K562 (cell line): ENCODE results near the gene SLC16A1. TPM values are rescaled to one million over a fixed set of nuclear protein-coding genes. Genes with fewer than 3 reads are reported as not detected.

Source experiments
- ATAC-seq: fragments of 200-7000 bp; cut with Tn5 transposase; 3 replicates; pipeline ENCODE4 v1.9.1; 2020; ENCODE audit warnings: moderate library complexity
- BruUV-seq: library from RNA; stranded (reverse); fragments of 400-500 nt; replicated peaks from 2 replicates; lab custom pipeline; 2021; lab: Mats Ljungman, UMichigan
- CTCF ChIA-PET: fragments of 300-600 bp; formaldehyde crosslinking; extraction: SDS; loops from one replicate; lab custom pipeline; 2021; ENCODE audit warnings: low intra/inter-chr PET ratio; lab: Yijun Ruan, JAX
- POLR2A ChIA-PET: fragments of 300-600, 350-650 bp; sonication (Branson Sonifier 250); formaldehyde crosslinking; extraction: SDS; loops from one replicate; lab custom pipeline; 2021; ENCODE audit warnings: antibody characterized with exemption, inconsistent platforms; lab: Yijun Ruan, JAX
- DNase-seq, 4 experiments: peaks; one replicate each; pipeline versions ENCODE4 v3.0.0 to v3.0.0-alpha.2; 2011 to 2018; ENCODE audit warnings: low spot score in 3 of 4, mixed read lengths in 3 of 4; ENCODE audit errors: extremely low read depth in 1 of 4
- FAIRE-seq: peaks from 2 replicates; lab custom pipeline; 2011; peaks lifted over from hg19 to GRCh38; lab: Jason Lieb, UNC
- H2AFZ ChIP-seq: 2 replicates; pipeline ENCODE4 v1.6.0; 2011; ENCODE audit warnings: low read depth, low read length, control low read depth, inconsistent platforms
- H3K27ac ChIP-seq: fragments of 200-600 bp; 3 replicates; pipeline ENCODE4 v1.8.0; 2011; ENCODE audit warnings: low read depth, mild to moderate bottlenecking, control low read depth, inconsistent platforms, low read length, moderate library complexity, mixed read lengths; ENCODE audit errors: extremely low read depth
- H3K27me3 ChIP-seq, 2 experiments: fragments of 300-600 bp in 1 of 2; 2 replicates in 1 of 2; 3 replicates in 1 of 2; pipeline versions ENCODE4 v1.6.0 to v1.8.0; 2011; ENCODE audit warnings: inconsistent platforms in 2 of 2, low read length in 2 of 2, mild to moderate bottlenecking in 1 of 2, mixed read lengths in 1 of 2, moderate library complexity in 1 of 2; ENCODE audit not compliant: control insufficient read depth in 2 of 2, insufficient read depth in 2 of 2
- H3K36me3 ChIP-seq: fragments of 300-600 bp; 3 replicates; pipeline ENCODE4 v1.8.0; 2011; ENCODE audit warnings: mild to moderate bottlenecking, low read length, inconsistent platforms; ENCODE audit not compliant: control insufficient read depth, insufficient read depth
- H3K4me1 ChIP-seq, 2 experiments: fragments of 200-600 bp in 1 of 2; replicated peaks in 1 of 2; 2 replicates in 1 of 2; 3 replicates in 1 of 2; pipeline versions ENCODE4 v1.5.1 to v1.8.0; 2011; ENCODE audit warnings: inconsistent platforms in 2 of 2, low read length in 2 of 2, mild to moderate bottlenecking in 1 of 2, mixed read lengths in 1 of 2, moderate library complexity in 1 of 2; ENCODE audit not compliant: control insufficient read depth in 2 of 2, insufficient read depth in 2 of 2
- H3K4me2 ChIP-seq: 2 replicates; pipeline ENCODE4 v1.6.1; 2011; ENCODE audit warnings: low read length, control low read depth, inconsistent platforms, mixed read lengths; ENCODE audit not compliant: insufficient read depth
- H3K4me3 ChIP-seq: fragments of 200-600 bp; sonication (generic), shearing (Covaris generic); 2 replicates; pipeline ENCODE4 v1.5.1; 2016; ENCODE audit warnings: control low read depth, inconsistent platforms
- H3K79me2 ChIP-seq: fragments of 200-600 bp; 3 replicates; pipeline ENCODE4 v1.8.0; 2011; ENCODE audit warnings: low read length, inconsistent platforms; ENCODE audit not compliant: control insufficient read depth, insufficient read depth
- H3K9ac ChIP-seq, 2 experiments: 2 replicates each; pipeline versions ENCODE4 v1.6.0 to v1.6.1; 2011; ENCODE audit warnings: low read depth in 2 of 2, low read length in 2 of 2, control low read depth in 1 of 2, inconsistent platforms in 1 of 2, mild to moderate bottlenecking in 1 of 2, mixed read lengths in 1 of 2; ENCODE audit not compliant: insufficient read depth in 1 of 2
- H3K9me1 ChIP-seq: one replicate; pipeline ENCODE4 v1.6.0; 2011; ENCODE audit warnings: inconsistent platforms, mild to moderate bottlenecking, low read length, moderate library complexity; ENCODE audit not compliant: control insufficient read depth, insufficient read depth
- H3K9me3 ChIP-seq: replicated peaks from 2 replicates; pipeline ENCODE4 v1.5.1; 2011; ENCODE audit warnings: low read depth, low read length, inconsistent platforms; ENCODE audit not compliant: control insufficient read depth, insufficient read depth
- H4K20me1 ChIP-seq: replicated peaks from 2 replicates; pipeline ENCODE4 v1.6.1; 2011; ENCODE audit warnings: low read length, inconsistent platforms, mixed read lengths; ENCODE audit not compliant: control insufficient read depth, insufficient read depth
- ADNP ChIP-seq: fragments of 200-800 bp; sonication (Bioruptor generic); IDR thresholded peaks from 2 replicates; pipeline ENCODE4 v1.6.1; 2016; ENCODE audit warnings: missing genetic modification characterization, missing compliant biosample characterization
- CBFA2T3 ChIP-seq: fragments of 450-650 bp; IDR thresholded peaks from 2 replicates; pipeline ENCODE4 v1.6.1; 2017
- CBX3 ChIP-seq, 2 experiments: IDR thresholded peaks; 1 replicate in 1 of 2; 2 replicates in 1 of 2; pipeline ENCODE4 v1.6.1; 2012; ENCODE audit warnings: inconsistent platforms in 2 of 2, low read length in 2 of 2, borderline replicate concordance in 1 of 2, control low read depth in 1 of 2
- CEBPG ChIP-seq, 3 experiments: fragments of 200-800 bp in 1 of 3; sonication (Bioruptor generic) in 1 of 3; sonication (generic) in 1 of 3; formaldehyde crosslinking in 1 of 3; IDR thresholded peaks in 2 of 3; conservative IDR thresholded peaks in 1 of 3; 2 replicates each; pipeline versions ENCODE4 v1.6.1 to v1.8.0; 2016 to 2022; ENCODE audit warnings: missing compliant biosample characterization in 2 of 3, missing genetic modification characterization in 2 of 3, mild to moderate bottlenecking in 1 of 3, missing genetic modification reagents in 1 of 3
- CREBBP ChIP-seq: IDR thresholded peaks from one replicate; pipeline ENCODE4 v1.6.1; 2012; ENCODE audit warnings: low read depth, mild to moderate bottlenecking, control low read depth, inconsistent platforms, low read length
- GATA2 ChIP-seq: sonication (generic); formaldehyde crosslinking; IDR thresholded peaks from 2 replicates; pipeline ENCODE4 v1.4.0; 2020; ENCODE audit warnings: mild to moderate bottlenecking, missing genetic modification reagents
- HDAC6 ChIP-seq: IDR thresholded peaks from 2 replicates; pipeline ENCODE4 v1.6.1; 2012; ENCODE audit warnings: low read depth, mild to moderate bottlenecking, control low read depth, inconsistent platforms, low read length, moderate library complexity
- HNRNPH1 ChIP-seq: fragments of 200-400 bp; formaldehyde crosslinking; optimal IDR thresholded peaks from 2 replicates; pipeline ENCODE3; 2017; ENCODE audit warnings: low read depth, mild to moderate bottlenecking, low read length, moderate library complexity
- IFI16 ChIP-seq: fragments of 250-450 bp; sonication (Bioruptor Pico); IDR thresholded peaks from 2 replicates; pipeline ENCODE4 v2.1.2; 2022; ENCODE audit warnings: mild to moderate bottlenecking, inconsistent platforms
- KDM1A ChIP-seq, 2 experiments: fragments of 450-650 bp; IDR thresholded peaks; 2 replicates each; pipeline ENCODE4 v1.6.1; 2016; ENCODE audit warnings: mild to moderate bottlenecking in 2 of 2
- KDM4B ChIP-seq, 2 experiments: fragments of 450-650 bp in 1 of 2; sonication (generic) in 1 of 2; IDR thresholded peaks; 2 replicates each; pipeline ENCODE4 v1.6.1; 2016 to 2017; ENCODE audit warnings: borderline replicate concordance in 2 of 2, antibody characterized with exemption in 1 of 2, low read depth in 1 of 2, mild to moderate bottlenecking in 1 of 2
- NFE2 ChIP-seq: IDR thresholded peaks from 2 replicates; pipeline ENCODE4 v1.6.1; 2014; ENCODE audit warnings: antibody characterized with exemption, low read depth
- RB1 ChIP-seq: fragments of 450-650 bp; IDR thresholded peaks from 2 replicates; pipeline ENCODE4 v1.6.1; 2017; ENCODE audit warnings: low read depth, mild to moderate bottlenecking
- RCOR1 ChIP-seq, 2 experiments: IDR thresholded peaks; 2 replicates each; pipeline ENCODE4 v1.6.1; 2012; ENCODE audit warnings: low read depth in 2 of 2, low read length in 2 of 2, borderline replicate concordance in 1 of 2, improper control_type of control experiment in 1 of 2
- SOX6 ChIP-seq: fragments of 450-650 bp; IDR thresholded peaks from 2 replicates; pipeline ENCODE4 v1.6.1; 2014; ENCODE audit warnings: mild to moderate bottlenecking
- TARDBP ChIP-seq: fragments of 450-650 bp; IDR thresholded peaks from 2 replicates; pipeline ENCODE4 v1.6.1; 2016
- TRIM24 ChIP-seq, 2 experiments: fragments of 450-650 bp; IDR thresholded peaks; 2 replicates each; pipeline ENCODE4 v1.6.1; 2016
- ZNF165 ChIP-seq: fragments of 250-450 bp; sonication (Bioruptor Pico); IDR thresholded peaks from 2 replicates; pipeline ENCODE4 v1.4.0; 2020; ENCODE audit warnings: borderline replicate concordance
- ZNF316 ChIP-seq: fragments of 450-650 bp; IDR thresholded peaks from 2 replicates; pipeline ENCODE4 v1.6.1; 2016
- WGBS: fragments of 100-300 bp; shearing (Covaris generic); methylation state at CpG from one replicate; pipeline ENCODE4 v1.1.6; 2016; ENCODE audit warnings: low coverage, mixed read lengths; ENCODE audit not compliant: insufficient coverage; ENCODE audit errors: missing lambda C conversion rate; 5-methylcytosine and 5-hydroxymethylcytosine counted together
- in situ Hi-C: fragments of 300-500 bp; cut with MboI; formaldehyde crosslinking; loops from 4 replicates; pipeline ENCODE4 v1.15.0; 2018; ENCODE audit warnings: inconsistent platforms, mixed read lengths
- intact Hi-C: fragments of 100-400 bp; cut with micrococcal nuclease; formaldehyde crosslinking; loops from 2 replicates; pipeline ENCODE4 v1.14.2; 2022
- polyA plus RNA-seq, 8 experiments: library from polyadenylated mRNA; depleted of rRNA in 4 of 8; stranded (reverse) in 5 of 8; unstranded in 3 of 8; fragments of >200 nt; fragmentation: Nextera tagmentation in 2 of 8; fragmentation: Illumina TruSeq in 1 of 8; extraction: Ambion mirVana in 2 of 8; extraction: Trizol in 1 of 8; gene quantifications; 2 replicates each; pipeline versions ENCODE4 v1.2.1 to v1.2.3, GENCODE V29; 2011 to 2014; ENCODE audit warnings: inconsistent platforms in 1 of 8, missing spikeins in 1 of 8
- total RNA-seq, 7 experiments: library from RNA; depleted of rRNA in 6 of 7; stranded (reverse); fragments of >200 nt in 6 of 7; fragmentation: Illumina TruSeq in 2 of 7; extraction: Trizol in 2 of 7; gene quantifications; 2 replicates each; pipeline versions ENCODE4 v1.2.1 to v1.2.3, GENCODE V29; 2011 to 2021; ENCODE audit warnings: low replicate concordance in 1 of 7
- TF ChIP-seq, protein P1 (sequence below): fragments of 250-450 bp; sonication (Bioruptor Pico); IDR thresholded peaks from 2 replicates; pipeline ENCODE4 v1.9.0; 2021; ENCODE audit warnings: mild to moderate bottlenecking
- TF ChIP-seq, protein P2 (sequence below), 2 experiments: fragments of 450-650 bp in 1 of 2; sonication (generic) in 1 of 2; formaldehyde crosslinking in 1 of 2; IDR thresholded peaks in 1 of 2; conservative IDR thresholded peaks in 1 of 2; 2 replicates each; pipeline versions ENCODE4 v1.6.1 to v1.8.1; 2016 to 2023; ENCODE audit warnings: mild to moderate bottlenecking in 2 of 2, moderate library complexity in 2 of 2, inconsistent platforms in 1 of 2, missing genetic modification reagents in 1 of 2

Gene SLC16A1
- total and polyA plus RNA-seq, 9 of the 15 experiments (the other 6 are each of a cell fraction or from before 2014, with no cell fraction given), result 73.1 to 244 (median 117) TPM

DNA sequence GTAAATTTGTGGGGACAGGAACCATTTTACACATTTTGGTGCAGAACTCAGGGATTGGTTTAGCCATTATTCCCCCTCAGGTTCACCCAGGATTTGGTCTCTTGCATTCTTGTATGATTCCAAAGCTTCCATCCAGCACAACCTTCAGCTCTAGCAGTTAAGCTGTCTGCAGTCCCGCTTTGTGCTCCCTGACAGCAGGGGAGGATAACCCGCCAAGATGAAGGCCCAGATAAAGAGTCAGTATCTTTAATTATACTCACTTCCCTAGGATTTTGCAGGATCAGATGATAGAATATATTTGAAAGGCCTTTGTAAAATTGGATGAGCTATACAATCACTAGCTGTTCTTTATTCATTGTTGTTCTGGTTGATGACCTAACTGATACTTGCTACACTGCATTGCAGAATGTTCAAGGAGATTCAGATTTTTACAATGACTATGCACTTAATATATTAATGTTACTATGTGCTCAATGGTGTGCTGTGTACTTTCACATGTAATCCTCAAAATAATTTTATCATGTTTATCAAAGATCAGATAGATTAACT, 49.8 kb downstream of the SLC16A1 start:
- Histone ChIP-seq H3K79me2 (no peaks in the 10 kb centered on the region), H3K9ac (no peak overlapping the region), H3K4me2 (no peak overlapping the region), H3K4me1 (peaks cover 8 to 32% of the 10 kb centered on the region in 2 experiments; a peak in 4 of 5 replicates), H3K27me3 (no peaks in the 10 kb centered on the region), H3K36me3 (peaks cover 30% of the 10 kb centered on the region; the same call in 2 of the 3 replicates), H3K9me1 (no peaks in the 10 kb centered on the region), H4K20me1 (no peaks in the 10 kb centered on the region), H3K9me3 (no peaks in the 10 kb centered on the region), H3K27ac (no peak overlapping the region), H2AFZ (no peak overlapping the region), H3K4me3 (no peak overlapping the region)
- DNase-seq (peak in 1 of 4 experiments; percentile 35), ATAC-seq (no peak), FAIRE-seq (no peak)
- in situ Hi-C loops (no loop called here), intact Hi-C loops (no loop called here)
- BruUV-seq, result no TSS peak
- ChIA-PET POLR2A (interaction anchor here (0.8 to 5.0 kb wide), 5 partner anchors 8 to 185 kb away, joined by 3 to 35 read pairs (median 3); no protein-coding TSS in a partner anchor), CTCF (no interaction called here)
- 63% methylated on average over 2 of the region's 2 CpGs for WGBS
- TF ChIP-seq SOX6 (peak; percentile 14; the same call in 1 of the 2 replicates), CREBBP (no peak), HDAC6 (no peak), KDM4B (IDR thresholded peaks at IDR 0.05; ENCODE audit: borderline replicate concordance in 2 of 2, low read depth in 1 of 2) (no peak), ADNP (tag) (peak; percentile 49; the same call in 1 of the 2 replicates), CEBPG (CRISPR knock-in tag; IDR thresholded peaks at IDR 0.05) (no peak), CEBPG (tag; conservative IDR thresholded peaks at IDR 0.05 in 1 of 2, IDR thresholded peaks at IDR 0.05 in 1 of 2) (no peak), RCOR1 (IDR thresholded peaks at IDR 0.05; ENCODE audit: borderline replicate concordance in 1 of 2, low read depth in 2 of 2, low read length in 2 of 2) (0 out of 4 replicates have a peak, but pooled peaks of 1 of the 2 experiments have one; percentile 49), TARDBP (no peak), ZNF165 (CRISPR knock-in tag) (no peak), NFE2 (peak; percentile 12; the same call in 1 of the 2 replicates), GATA2 (CRISPR knock-in tag) (peak; percentile 37; the same call in 1 of the 2 replicates), TRIM24 (IDR thresholded peaks at IDR 0.05) (peak; percentile 19 to 78; a peak in 2 of 4 replicates), KDM1A (IDR thresholded peaks at IDR 0.05) (0 out of 4 replicates have a peak, but pooled peaks of 1 of the 2 experiments have one; percentile 31), CBX3 (IDR thresholded peaks at IDR 0.05; ENCODE audit: borderline replicate concordance in 1 of 2, low read length in 2 of 2) (peak in 1 of 2 experiments; percentile 85; a peak in 2 of 3 replicates), CBFA2T3 (0 out of 2 replicates have a peak, but pooled peaks have one; percentile 10), RB1 (0 out of 2 replicates have a peak, but pooled peaks have one; percentile 35), HNRNPH1 (no peak), IFI16 (CRISPR knock-in tag) (no peak), ZNF316 (peak; percentile 31; the same call in 1 of the 2 replicates)
- TF ChIP-seq, protein P1, sequence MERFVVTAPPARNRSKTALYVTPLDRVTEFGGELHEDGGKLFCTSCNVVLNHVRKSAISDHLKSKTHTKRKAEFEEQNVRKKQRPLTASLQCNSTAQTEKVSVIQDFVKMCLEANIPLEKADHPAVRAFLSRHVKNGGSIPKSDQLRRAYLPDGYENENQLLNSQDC, result no peak
- TF ChIP-seq, protein P2, sequence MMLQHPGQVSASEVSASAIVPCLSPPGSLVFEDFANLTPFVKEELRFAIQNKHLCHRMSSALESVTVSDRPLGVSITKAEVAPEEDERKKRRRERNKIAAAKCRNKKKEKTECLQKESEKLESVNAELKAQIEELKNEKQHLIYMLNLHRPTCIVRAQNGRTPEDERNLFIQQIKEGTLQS (IDR thresholded peaks at IDR 0.05), result 0 out of 2 replicates have a peak, but pooled peaks have one; percentile 15
- TF ChIP-seq, protein P2 (CRISPR knock-in tag; conservative IDR thresholded peaks at IDR 0.05), result no peak
